GM12873 (cell line): Measurements from ENCODE around the gene SPON1.

ENCODE experiments used
- TF ChIP-seq, protein P1 (sequence below): IDR thresholded peaks from 2 replicates; pipeline ENCODE4 v1.5.1; 2012; ENCODE audit warnings: low read depth, mild to moderate bottlenecking, moderate library complexity, low read length, control low read depth; ENCODE audit not compliant: insufficient read depth; ENCODE audit errors: missing control alignments

The SPON1 gene

DNA sequence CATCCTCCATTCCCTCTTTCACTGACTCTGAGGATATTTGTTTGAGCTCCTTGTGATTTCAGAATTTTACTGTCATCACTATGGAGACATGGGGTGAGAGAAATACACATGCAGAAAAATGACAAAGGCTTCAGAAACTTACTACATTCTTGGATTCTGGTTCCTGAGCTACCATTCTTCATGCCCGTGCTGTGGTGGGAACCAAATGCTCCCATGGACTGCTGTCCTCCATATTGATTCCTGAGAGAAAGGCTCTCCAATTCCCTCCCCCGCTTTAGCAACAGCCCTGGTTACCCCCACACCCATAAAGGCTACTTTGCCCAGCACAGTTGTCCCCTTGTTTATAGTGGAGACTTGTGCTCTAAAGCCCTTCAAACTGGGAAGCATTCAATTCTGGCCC is 201.1 kb downstream of the SPON1 start:
- TF ChIP-seq, protein P1, sequence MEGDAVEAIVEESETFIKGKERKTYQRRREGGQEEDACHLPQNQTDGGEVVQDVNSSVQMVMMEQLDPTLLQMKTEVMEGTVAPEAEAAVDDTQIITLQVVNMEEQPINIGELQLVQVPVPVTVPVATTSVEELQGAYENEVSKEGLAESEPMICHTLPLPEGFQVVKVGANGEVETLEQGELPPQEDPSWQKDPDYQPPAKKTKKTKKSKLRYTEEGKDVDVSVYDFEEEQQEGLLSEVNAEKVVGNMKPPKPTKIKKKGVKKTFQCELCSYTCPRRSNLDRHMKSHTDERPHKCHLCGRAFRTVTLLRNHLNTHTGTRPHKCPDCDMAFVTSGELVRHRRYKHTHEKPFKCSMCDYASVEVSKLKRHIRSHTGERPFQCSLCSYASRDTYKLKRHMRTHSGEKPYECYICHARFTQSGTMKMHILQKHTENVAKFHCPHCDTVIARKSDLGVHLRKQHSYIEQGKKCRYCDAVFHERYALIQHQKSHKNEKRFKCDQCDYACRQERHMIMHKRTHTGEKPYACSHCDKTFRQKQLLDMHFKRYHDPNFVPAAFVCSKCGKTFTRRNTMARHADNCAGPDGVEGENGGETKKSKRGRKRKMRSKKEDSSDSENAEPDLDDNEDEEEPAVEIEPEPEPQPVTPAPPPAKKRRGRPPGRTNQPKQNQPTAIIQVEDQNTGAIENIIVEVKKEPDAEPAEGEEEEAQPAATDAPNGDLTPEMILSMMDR, result no peak

GRCh38 chr11:14179116-14179820 is 216.7 kb downstream of the SPON1 start:
- TF ChIP-seq, protein P1, result no peak

DNA sequence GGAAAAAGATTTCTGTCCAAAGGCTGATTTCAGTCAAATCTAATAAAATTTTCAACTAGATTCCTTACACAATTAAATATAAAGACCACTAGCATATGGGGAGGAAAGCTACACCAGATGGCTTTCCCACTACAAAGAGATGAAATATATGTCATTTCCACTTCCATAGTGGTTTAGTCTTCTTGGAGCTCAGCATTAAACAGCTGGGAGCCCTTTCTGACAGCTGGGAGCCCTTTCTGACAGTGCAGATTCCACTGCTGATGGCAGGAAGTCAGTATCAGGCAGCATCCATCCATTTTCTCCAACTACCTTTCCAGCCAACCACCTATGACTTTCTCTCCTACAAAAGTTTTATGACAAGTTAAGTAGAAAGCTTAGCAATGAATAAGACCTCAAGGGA is 218.6 kb downstream of the SPON1 start:
- TF ChIP-seq, protein P1, result no peak

DNA sequence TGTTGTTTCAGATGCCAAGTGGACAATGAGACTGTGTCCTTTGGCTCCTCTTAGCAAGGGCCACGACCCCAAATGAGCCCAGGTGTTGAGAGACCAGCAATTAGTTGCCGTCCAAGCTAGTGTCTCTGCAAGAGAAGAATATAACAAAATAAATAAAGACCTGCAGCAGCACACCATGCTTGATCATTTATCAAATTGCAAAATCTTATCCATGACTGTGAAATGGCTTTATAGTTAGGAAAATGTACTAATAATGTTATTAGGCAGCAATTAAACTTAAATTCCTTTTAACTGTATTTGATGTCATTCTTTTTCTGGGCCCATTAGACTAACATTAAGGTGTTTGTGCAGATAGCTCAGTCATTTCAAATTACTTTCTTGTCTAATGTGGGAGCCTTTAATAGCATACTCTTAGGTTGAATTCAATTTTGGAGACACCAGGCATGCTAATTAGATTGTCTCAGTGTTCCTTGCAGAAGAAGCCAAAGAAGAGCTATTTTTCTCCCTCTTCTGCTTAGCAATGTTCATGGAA is 220.4 kb downstream of the SPON1 start:
- TF ChIP-seq, protein P1, result no peak

GRCh38 chr11:14184028-14184940 is 221.8 kb downstream of the SPON1 start:
- TF ChIP-seq, protein P1, result no peak

- TF ChIP-seq, protein P1, result no peak
Observed at GRCh38 chr11:14185461-14185860, 222.9 kb downstream of the SPON1 start.

GRCh38 chr11:14186046-14186775 is 223.7 kb downstream of the SPON1 start:
- TF ChIP-seq, protein P1, result no peak
